T-helper 1 cell treated with Interleukin-12 subunit alpha and Interleukin-12 subunit beta and Interleukin-4 antibody, amounts not matched to agents 30 μg/mL and 1 μg/mL, for 36 hours (primary cell): ENCODE data around the gene BTBD2.
A peak's percentile ranks its signal among the peaks of the same experiment; 100 is the strongest.

ENCODE experiments used
- H3K27ac Mint-ChIP-seq: one replicate; pipeline ENCODE4 v1.8.0; 2021; ENCODE audit warnings: mild to moderate bottlenecking, mixed read lengths
- H3K27me3 Mint-ChIP-seq: one replicate; pipeline ENCODE4 v1.8.0; 2021; ENCODE audit warnings: low read depth, mixed read lengths
- H3K36me3 Mint-ChIP-seq: one replicate; pipeline ENCODE4 v1.8.0; 2021; ENCODE audit warnings: low read depth, mixed read lengths
- H3K4me1 Mint-ChIP-seq: one replicate; pipeline ENCODE4 v1.8.0; 2021; ENCODE audit warnings: low read depth, mixed read lengths
- H3K4me3 Mint-ChIP-seq: one replicate; pipeline ENCODE4 v1.8.0; 2021; ENCODE audit warnings: mild to moderate bottlenecking, moderate library complexity, mixed read lengths
- H3K9me3 Mint-ChIP-seq: one replicate; pipeline ENCODE4 v1.8.0; 2021; ENCODE audit warnings: mixed read lengths

The BTBD2 gene

GRCh38 chr19:1947651-1948209 is 67.8 kb downstream of the BTBD2 start:
- no peak overlapping the region for H3K4me3 Mint-ChIP-seq
- no peaks in the 10 kb centered on the region for H3K27me3 Mint-ChIP-seq
- no peaks in the 10 kb centered on the region for H3K9me3 Mint-ChIP-seq
- H3K36me3 Mint-ChIP-seq, result peaks cover 21% of the 10 kb centered on the region
- no peak overlapping the region for H3K27ac Mint-ChIP-seq
- peaks cover 14% of the 10 kb centered on the region for H3K4me1 Mint-ChIP-seq

DNA sequence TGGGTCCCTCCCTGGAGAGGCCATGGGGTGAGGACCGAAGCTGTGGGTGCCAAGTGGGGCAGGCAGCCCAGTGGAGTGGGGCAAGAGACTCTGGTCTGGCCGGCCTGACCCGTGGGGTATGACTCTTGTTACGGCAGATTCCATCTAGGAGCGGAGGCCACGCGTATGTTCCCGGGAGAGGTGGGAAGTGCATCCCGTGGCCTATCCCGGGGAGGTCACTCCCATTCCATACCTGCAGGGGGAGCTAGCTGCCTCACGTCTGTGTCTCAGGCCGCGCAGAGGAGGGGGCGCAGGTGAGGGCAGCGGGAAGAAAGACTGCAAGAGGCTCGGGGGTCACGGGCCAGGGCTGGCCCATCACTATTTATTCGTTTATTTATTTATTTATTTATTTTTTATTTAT is 69.6 kb downstream of the BTBD2 start:
- Mint-ChIP-seq H3K36me3 (peaks cover 21% of the 10 kb centered on the region), H3K4me1 (peaks cover 15% of the 10 kb centered on the region), H3K4me3 (no peak overlapping the region), H3K27me3 (no peaks in the 10 kb centered on the region), H3K9me3 (no peaks in the 10 kb centered on the region), H3K27ac (peak overlapping the region; percentile 45)

GRCh38 chr19:1944916-1945561 is 70.5 kb downstream of the BTBD2 start:
- Mint-ChIP-seq H3K27ac (no peak overlapping the region), H3K4me3 (no peak overlapping the region), H3K36me3 (peaks cover 19% of the 10 kb centered on the region), H3K27me3 (no peaks in the 10 kb centered on the region), H3K9me3 (no peaks in the 10 kb centered on the region), H3K4me1 (peaks cover 19% of the 10 kb centered on the region)

- Mint-ChIP-seq H3K36me3 (peaks cover 21% of the 10 kb centered on the region), H3K4me3 (no peak overlapping the region), H3K4me1 (peaks cover 25% of the 10 kb centered on the region), H3K27me3 (no peaks in the 10 kb centered on the region), H3K9me3 (no peaks in the 10 kb centered on the region), H3K27ac (no peak overlapping the region)
Observed at GRCh38 chr19:1944088-1944915, 71.2 kb downstream of the BTBD2 start.

GRCh38 chr19:1943661-1944087 is 71.8 kb downstream of the BTBD2 start:
- H3K4me3 Mint-ChIP-seq, result peak overlapping the region; percentile 90
- peaks cover 23% of the 10 kb centered on the region for H3K4me1 Mint-ChIP-seq
- H3K9me3 Mint-ChIP-seq, result no peaks in the 10 kb centered on the region
- no peaks in the 10 kb centered on the region for H3K27me3 Mint-ChIP-seq
- H3K36me3 Mint-ChIP-seq, result peaks cover 17% of the 10 kb centered on the region
- H3K27ac Mint-ChIP-seq, result peak overlapping the region; percentile 89

- Mint-ChIP-seq H3K36me3 (peaks cover 14% of the 10 kb centered on the region), H3K4me1 (peaks cover 23% of the 10 kb centered on the region), H3K27ac (peak overlapping the region; percentile 89), H3K9me3 (no peaks in the 10 kb centered on the region), H3K4me3 (peak overlapping the region; percentile 90), H3K27me3 (no peaks in the 10 kb centered on the region)
Observed at GRCh38 chr19:1942934-1943555, 72.5 kb downstream of the BTBD2 start.

GRCh38 chr19:1942078-1942933 is 73.2 kb downstream of the BTBD2 start:
- Mint-ChIP-seq H3K27ac (peak overlapping the region; percentile 89), H3K9me3 (no peaks in the 10 kb centered on the region), H3K36me3 (peaks cover 15% of the 10 kb centered on the region), H3K4me3 (peak overlapping the region; percentile 90), H3K4me1 (peaks cover 24% of the 10 kb centered on the region), H3K27me3 (no peaks in the 10 kb centered on the region)

GRCh38 chr19:1941146-1942077 is 74.1 kb downstream of the BTBD2 start, which contains the start of gene CSNK1G2:
CSNK1G2 (plus strand) TSS chr19:1941172; CDS start chr19:1969773, 28,601 bp downstream.
- Mint-ChIP-seq H3K4me1 (peaks cover 28% of the 10 kb centered on the region), H3K9me3 (no peaks in the 10 kb centered on the region), H3K27me3 (no peaks in the 10 kb centered on the region), H3K4me3 (peak within 1 kb of the TSS; percentile 90), H3K36me3 (peaks cover 19% of the 10 kb centered on the region), H3K27ac (peak within 1 kb of the TSS; percentile 97)

- H3K9me3 Mint-ChIP-seq, result peaks cover 10% of the 10 kb centered on the region
- H3K36me3 Mint-ChIP-seq, result peaks cover 29% of the 10 kb centered on the region
- H3K4me3 Mint-ChIP-seq, result no peak overlapping the region
- peak overlapping the region; percentile 41 for H3K27ac Mint-ChIP-seq
- no peaks in the 10 kb centered on the region for H3K27me3 Mint-ChIP-seq
- H3K4me1 Mint-ChIP-seq, result peaks cover 25% of the 10 kb centered on the region
Observed at GRCh38 chr19:1938071-1938470, 77.4 kb downstream of the BTBD2 start.

- Mint-ChIP-seq H3K4me1 (peaks cover 22% of the 10 kb centered on the region), H3K4me3 (no peak overlapping the region), H3K27ac (peak overlapping the region; percentile 62), H3K27me3 (no peaks in the 10 kb centered on the region), H3K9me3 (peaks cover 14% of the 10 kb centered on the region), H3K36me3 (peaks cover 23% of the 10 kb centered on the region)
Observed at GRCh38 chr19:1936916-1937610, 78.5 kb downstream of the BTBD2 start.

DNA sequence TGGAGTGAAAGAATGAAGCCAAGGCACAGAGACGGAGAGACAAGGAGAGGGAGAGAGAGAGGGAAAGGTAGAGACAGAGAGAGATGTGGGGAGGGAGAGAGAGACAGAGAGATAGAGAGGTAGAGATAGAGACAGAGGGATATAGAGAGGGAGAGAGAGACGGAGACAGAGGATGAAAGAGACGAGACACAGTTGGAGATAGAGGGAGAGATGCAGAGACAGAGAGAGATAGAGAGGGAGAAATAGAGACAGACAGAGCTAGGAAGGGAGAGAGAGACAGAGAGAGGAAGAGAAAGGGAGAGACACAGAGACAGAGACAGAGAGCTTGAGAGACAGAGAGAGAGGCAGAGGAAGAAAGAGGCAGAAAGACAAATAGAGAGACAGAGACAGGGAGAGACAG is 79.1 kb downstream of the BTBD2 start:
- peaks cover 26% of the 10 kb centered on the region for H3K36me3 Mint-ChIP-seq
- peaks cover 19% of the 10 kb centered on the region for H3K9me3 Mint-ChIP-seq
- H3K4me1 Mint-ChIP-seq, result peaks cover 22% of the 10 kb centered on the region
- H3K4me3 Mint-ChIP-seq, result no peak overlapping the region
- H3K27me3 Mint-ChIP-seq, result no peaks in the 10 kb centered on the region
- peak overlapping the region; percentile 62 for H3K27ac Mint-ChIP-seq

DNA sequence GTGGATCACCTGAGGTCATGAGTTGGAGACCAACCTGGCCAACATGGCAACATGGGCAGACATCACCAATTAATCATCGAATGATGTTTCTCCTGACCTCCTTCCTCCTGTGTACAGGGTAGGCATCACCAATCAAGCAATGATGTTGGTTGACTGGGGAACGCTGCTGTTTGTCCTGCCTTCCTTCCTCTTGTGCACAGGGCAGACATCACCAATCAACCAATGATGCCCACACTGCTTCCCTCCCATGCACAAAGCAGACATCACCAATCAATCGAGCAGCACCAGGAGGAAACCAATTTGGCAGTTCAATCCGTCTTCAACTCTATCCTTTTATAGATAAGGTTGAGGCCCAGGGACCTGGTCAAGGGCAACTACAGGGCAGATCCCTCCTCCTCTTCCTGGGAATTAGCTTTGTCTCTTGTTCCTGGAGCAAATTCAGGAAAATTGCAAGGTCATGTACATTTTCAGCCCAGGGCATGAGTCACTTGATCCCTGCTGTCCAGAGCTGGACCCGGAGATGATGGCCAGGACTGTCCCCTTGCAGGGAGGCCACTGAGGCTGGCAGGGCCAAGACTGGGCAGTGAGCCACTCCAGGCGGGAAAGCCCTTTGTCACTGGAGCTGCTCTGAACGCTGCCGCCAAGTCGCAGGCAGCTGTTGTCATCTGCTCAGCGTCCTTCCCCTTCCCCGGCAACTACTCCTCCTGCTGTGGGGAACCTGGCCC is 79.9 kb downstream of the BTBD2 start:
- Mint-ChIP-seq H3K36me3 (peaks cover 27% of the 10 kb centered on the region), H3K27me3 (no peaks in the 10 kb centered on the region), H3K4me1 (peaks cover 22% of the 10 kb centered on the region), H3K4me3 (no peak overlapping the region), H3K9me3 (peaks cover 20% of the 10 kb centered on the region), H3K27ac (no peak overlapping the region)
